A549 (cell line): ENCODE results near the gene LYZL2.

Experiments used
- CTCF ChIP-seq: fragments of >200 bp; sonication (Bioruptor Twin); formaldehyde crosslinking; IDR thresholded peaks from 3 replicates; pipeline ENCODE4 v1.5.1; 2016
- EP300 ChIP-seq, 2 experiments: fragments of >200 bp; sonication (Bioruptor Twin); formaldehyde crosslinking; IDR thresholded peaks; 2 replicates in 1 of 2; 3 replicates in 1 of 2; pipeline ENCODE4 v1.6.1; 2016 to 2017

- TF ChIP-seq CTCF (no peak), EP300 (IDR thresholded peaks at IDR 0.05) (no peak)
Measured at GRCh38 chr10:30602747-30603146, 26.8 kb downstream of the LYZL2 start.
